ENCODE measurements around the gene POM121L2. TPM values are rescaled to one million over a fixed set of nuclear protein-coding genes. Genes with fewer than 3 reads are reported as not detected.

Gene POM121L2
- total and polyA plus RNA-seq, 4 donors = not detected

- Histone ChIP-seq H3K36me3 (ENCODE audit: control insufficient read depth in 4 of 4, insufficient read depth in 3 of 4, low read depth in 1 of 4, low read length in 3 of 4) (no peaks in the 10 kb centered on the region), H3K27ac (ENCODE audit: low read depth in 1 of 2, low read length in 2 of 2) (no peak overlapping the region), H3K9ac (ENCODE audit: low read depth in 1 of 2, low read length in 2 of 2) (no peak overlapping the region), H3K27me3 (ENCODE audit: control insufficient read depth in 4 of 4, insufficient read depth in 4 of 4, low read length in 3 of 4) (peaks cover 3 to 18% (median 8%) of the 10 kb centered on the region in 4 donors), H3K4me3 (ENCODE audit: low read depth in 1 of 3, low read length in 3 of 3) (no peak overlapping the region), H3K4me1 (ENCODE audit: control insufficient read depth in 4 of 4, insufficient read depth in 4 of 4, low read length in 3 of 4) (no peaks in the 10 kb centered on the region), H3K9me3 (ENCODE audit: control insufficient read depth in 4 of 4, low read length in 3 of 4) (peaks cover 0 to 8% (median 1%) of the 10 kb centered on the region in 4 donors)
- WGBS = 58% methylated on average over 11 of the region's 11 CpGs
- DNase-seq (ENCODE audit: low spot score) = no peak
- TF ChIP-seq MAX (IDR thresholded peaks at IDR 0.05) (no peak), YY1 (IDR thresholded peaks at IDR 0.05) (no peak), EGR1 (IDR thresholded peaks at IDR 0.05; ENCODE audit: low read depth in 2 of 2) (no peak), FOXA2 (IDR thresholded peaks at IDR 0.05) (no peak), RAD21 (IDR thresholded peaks at IDR 0.05) (no peak), RXRA (IDR thresholded peaks at IDR 0.05) (no peak)
Measured at GRCh38 chr6:27273783-27274182, 38.3 kb downstream of the POM121L2 start.

GRCh38 chr6:27268803-27269202 lies 43.3 kb downstream of the POM121L2 start:
- 63% methylated on average over 14 of the region's 14 CpGs for WGBS
- TF ChIP-seq FOXA2 (IDR thresholded peaks at IDR 0.05) (no peak), ATF3 (IDR thresholded peaks at IDR 0.05) (no peak), RXRA (IDR thresholded peaks at IDR 0.05) (no peak), ZBTB33 (IDR thresholded peaks at IDR 0.05) (no peak), SP1 (IDR thresholded peaks at IDR 0.05) (no peak), HNF4G (IDR thresholded peaks at IDR 0.05) (no peak), EGR1 (IDR thresholded peaks at IDR 0.05; ENCODE audit: low read depth in 2 of 2) (no peak), RAD21 (IDR thresholded peaks at IDR 0.05) (no peak), JUND (IDR thresholded peaks at IDR 0.05) (no peak), YY1 (IDR thresholded peaks at IDR 0.05) (no peak), CTCF (IDR thresholded peaks at IDR 0.05; ENCODE audit: low read depth, low read length, missing input control) (no peak), GABPA (IDR thresholded peaks at IDR 0.05 in 1 of 2, conservative IDR thresholded peaks at IDR 0.05 in 1 of 2) (no peak), MAX (IDR thresholded peaks at IDR 0.05) (no peak), TAF1 (conservative IDR thresholded peaks at IDR 0.05) (no peak)
- Histone ChIP-seq H3K9ac (ENCODE audit: low read depth in 1 of 2, low read length in 2 of 2) (no peak overlapping the region), H3K27me3 (ENCODE audit: control insufficient read depth in 4 of 4, insufficient read depth in 4 of 4, low read length in 3 of 4) (peaks cover 2 to 12% (median 11%) of the 10 kb centered on the region in 4 donors), H3K27ac (ENCODE audit: low read depth in 1 of 2, low read length in 2 of 2) (no peak overlapping the region), H3K36me3 (ENCODE audit: control insufficient read depth in 4 of 4, insufficient read depth in 3 of 4, low read depth in 1 of 4, low read length in 3 of 4) (no peaks in the 10 kb centered on the region), H3K9me3 (ENCODE audit: control insufficient read depth in 4 of 4, low read length in 3 of 4) (peaks cover 0 to 10% (median 3%) of the 10 kb centered on the region in 4 donors), H3K4me1 (ENCODE audit: control insufficient read depth in 4 of 4, insufficient read depth in 4 of 4, low read length in 3 of 4) (no peaks in the 10 kb centered on the region), H3K4me3 (ENCODE audit: low read depth in 1 of 3, low read length in 3 of 3) (no peak overlapping the region)
- no peak for DNase-seq (ENCODE audit: low spot score)
